NCI-H187 treated with DMSO at 0.1 percent for 48 hours (cell line): ENCODE measurements around the gene ATP2B2.
"Not testable (repeated sequence)": the region's sequence is repeated elsewhere in the genome, so short reads cannot be mapped to it uniquely, and the experiment has no call there.

Experiments
- DNase-seq: peaks from one replicate; lab custom pipeline; 2025; lab: John Stamatoyannopoulos, UW

The ATP2B2 gene

GRCh38 chr3:10299679-10300078 is 205.7 kb downstream of the ATP2B2 start:
- DNase-seq = no peak

GRCh38 chr3:10299175-10299574 is 206.2 kb downstream of the ATP2B2 start:
- DNase-seq = no peak

- DNase-seq = not testable (repeated sequence)
Observed at GRCh38 chr3:10298064-10298463, 207.3 kb downstream of the ATP2B2 start.

- no peak for DNase-seq
Observed at GRCh38 chr3:10294030-10294586, 211.3 kb downstream of the ATP2B2 start.

GRCh38 chr3:10292505-10293419 is 212.6 kb downstream of the ATP2B2 start, which contains the start of gene GHRL:
TSS of gene GHRL (minus strand) at chr3:10292947. CDS start at chr3:10290180, 2,767 bp downstream.
- DNase-seq = no peak

GRCh38 chr3:10291641-10292040 is 213.7 kb downstream of the ATP2B2 start:
- no peak for DNase-seq

GRCh38 chr3:10290481-10291176 is 214.8 kb downstream of the ATP2B2 start:
- no peak for DNase-seq

- DNase-seq = no peak
Observed at GRCh38 chr3:10289787-10290355, 215.5 kb downstream of the ATP2B2 start.

- no peak for DNase-seq
Observed at GRCh38 chr3:10289077-10289476, 216.3 kb downstream of the ATP2B2 start.

- no peak for DNase-seq
Observed at GRCh38 chr3:10288575-10288960, 216.8 kb downstream of the ATP2B2 start.

GRCh38 chr3:10287936-10288574 is 217.3 kb downstream of the ATP2B2 start:
- DNase-seq = no peak

- peak; percentile 2 for DNase-seq
Observed at GRCh38 chr3:10286596-10287295, 218.6 kb downstream of the ATP2B2 start.

- no peak for DNase-seq
Observed at GRCh38 chr3:10286133-10286524, 219.3 kb downstream of the ATP2B2 start.

GRCh38 chr3:10285272-10286132 is 219.9 kb downstream of the ATP2B2 start:
- no peak for DNase-seq

- no peak for DNase-seq
Observed at GRCh38 chr3:10284496-10284895, 220.9 kb downstream of the ATP2B2 start.

GRCh38 chr3:10283638-10284037 is 221.7 kb downstream of the ATP2B2 start:
- no peak for DNase-seq

- DNase-seq = no peak
Observed at GRCh38 chr3:10281951-10282350, 223.4 kb downstream of the ATP2B2 start.

- no peak for DNase-seq
Observed at GRCh38 chr3:10280571-10280970, 224.8 kb downstream of the ATP2B2 start.

GRCh38 chr3:10280177-10280529 is 225.2 kb downstream of the ATP2B2 start:
- DNase-seq = no peak

- DNase-seq = no peak
Observed at GRCh38 chr3:10279384-10280176, 225.8 kb downstream of the ATP2B2 start.
